ENCODE measurements around the gene ASTL.
"Not testable (repeated sequence)": the region's sequence is repeated elsewhere in the genome, so short reads cannot be mapped to it uniquely, and the experiment has no call there.

Gene ASTL

GRCh38 chr2:96138179-96139145 lies at the start of gene ASTL:
TSS of gene ASTL (minus strand) at chr2:96138502. CDS start at chr2:96138436, 66 bp downstream.
- no peak for DNase-seq (ENCODE audit: low spot score)

- no peak for DNase-seq (ENCODE audit: low spot score)
These were observed 48.3 kb upstream of the ASTL start for GRCh38 chr2:96186562-96186961.

- no peak for DNase-seq (ENCODE audit: low spot score)
These were observed 47.2 kb upstream of the ASTL start for GRCh38 chr2:96185516-96185915.

GRCh38 chr2:96184989-96185388 lies 46.7 kb upstream of the ASTL start:
- DNase-seq (ENCODE audit: low spot score): no peak

GRCh38 chr2:96184188-96184587 lies 45.9 kb upstream of the ASTL start:
- no peak for DNase-seq (ENCODE audit: low spot score)

- DNase-seq (ENCODE audit: low spot score): no peak
These were observed 43.2 kb upstream of the ASTL start for GRCh38 chr2:96181529-96181928.

GRCh38 chr2:96180521-96180920 lies 42.2 kb upstream of the ASTL start:
- no peak for DNase-seq (ENCODE audit: low spot score)

GRCh38 chr2:96180002-96180401 lies 41.7 kb upstream of the ASTL start:
- no peak for DNase-seq (ENCODE audit: low spot score)

GRCh38 chr2:96176661-96177060 lies 38.4 kb upstream of the ASTL start:
- no peak for DNase-seq (ENCODE audit: low spot score)

- DNase-seq (ENCODE audit: low spot score): no peak
These were observed 37.6 kb upstream of the ASTL start for GRCh38 chr2:96175951-96176350.

GRCh38 chr2:96174251-96175144 lies 36.2 kb upstream of the ASTL start:
- DNase-seq (ENCODE audit: low spot score): peak; percentile 77

- DNase-seq (ENCODE audit: low spot score): no peak
These were observed 33.5 kb upstream of the ASTL start for GRCh38 chr2:96171831-96172230.

GRCh38 chr2:96170626-96171025 lies 32.3 kb upstream of the ASTL start:
- DNase-seq (ENCODE audit: low spot score): no peak

GRCh38 chr2:96169868-96170507 lies 31.7 kb upstream of the ASTL start:
- DNase-seq (ENCODE audit: low spot score): no peak

GRCh38 chr2:96167407-96168013 lies 29.2 kb upstream of the ASTL start:
- DNase-seq (ENCODE audit: low spot score): no peak

GRCh38 chr2:96164459-96165184 lies 26.3 kb upstream of the ASTL start:
- DNase-seq (ENCODE audit: low spot score): peak; percentile 91

GRCh38 chr2:96163768-96164429 lies 25.6 kb upstream of the ASTL start:
- no peak for DNase-seq (ENCODE audit: low spot score)

GRCh38 chr2:96163415-96163767 lies 25.1 kb upstream of the ASTL start:
- no peak for DNase-seq (ENCODE audit: low spot score)

GRCh38 chr2:96161898-96162297 lies 23.6 kb upstream of the ASTL start:
- DNase-seq (ENCODE audit: low spot score): no peak

GRCh38 chr2:96160366-96160765 lies 22.1 kb upstream of the ASTL start:
- DNase-seq (ENCODE audit: low spot score): not testable (repeated sequence)
